Mammary epithelial cell (primary cell): ENCODE data around the gene VSTM4.

Experiments used
- EZH2 ChIP-seq: IDR thresholded peaks from 2 replicates; pipeline ENCODE4 v1.6.1; 2012; ENCODE audit warnings: low read length, inconsistent platforms, borderline replicate concordance
- TF ChIP-seq, protein P1 (sequence below), 2 donors: IDR thresholded peaks in 1 of 2; conservative IDR thresholded peaks in 1 of 2; 2 replicates each; pipeline ENCODE4 v1.5.1; 2011 to 2012; ENCODE audit warnings: inconsistent platforms in 2 of 2, low read length in 2 of 2, mild to moderate bottlenecking in 2 of 2, control low read depth in 1 of 2, low read depth in 1 of 2; ENCODE audit not compliant: insufficient read depth in 1 of 2; ENCODE audit errors: extremely low read depth in 1 of 2

DNA sequence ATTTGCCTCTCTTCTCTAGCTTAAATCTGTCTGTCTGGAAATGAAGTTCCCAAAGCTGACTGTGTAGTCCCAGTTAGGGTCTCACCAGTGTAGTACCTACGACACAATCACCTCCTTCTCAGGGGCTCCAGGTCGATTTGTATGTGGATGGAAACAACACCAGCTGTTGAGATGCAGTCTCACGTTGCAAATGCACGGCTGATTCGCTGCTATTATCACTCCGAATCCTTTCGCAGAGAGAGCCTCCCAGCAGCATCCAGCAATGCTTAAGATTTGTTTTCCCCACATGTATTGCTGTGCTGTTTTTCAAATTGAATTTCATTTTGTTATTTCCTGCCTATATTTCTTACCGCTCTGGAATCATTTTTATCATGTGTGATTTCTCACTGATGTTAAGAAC, 16.3 kb downstream of the VSTM4 start:
- TF ChIP-seq, protein P1, sequence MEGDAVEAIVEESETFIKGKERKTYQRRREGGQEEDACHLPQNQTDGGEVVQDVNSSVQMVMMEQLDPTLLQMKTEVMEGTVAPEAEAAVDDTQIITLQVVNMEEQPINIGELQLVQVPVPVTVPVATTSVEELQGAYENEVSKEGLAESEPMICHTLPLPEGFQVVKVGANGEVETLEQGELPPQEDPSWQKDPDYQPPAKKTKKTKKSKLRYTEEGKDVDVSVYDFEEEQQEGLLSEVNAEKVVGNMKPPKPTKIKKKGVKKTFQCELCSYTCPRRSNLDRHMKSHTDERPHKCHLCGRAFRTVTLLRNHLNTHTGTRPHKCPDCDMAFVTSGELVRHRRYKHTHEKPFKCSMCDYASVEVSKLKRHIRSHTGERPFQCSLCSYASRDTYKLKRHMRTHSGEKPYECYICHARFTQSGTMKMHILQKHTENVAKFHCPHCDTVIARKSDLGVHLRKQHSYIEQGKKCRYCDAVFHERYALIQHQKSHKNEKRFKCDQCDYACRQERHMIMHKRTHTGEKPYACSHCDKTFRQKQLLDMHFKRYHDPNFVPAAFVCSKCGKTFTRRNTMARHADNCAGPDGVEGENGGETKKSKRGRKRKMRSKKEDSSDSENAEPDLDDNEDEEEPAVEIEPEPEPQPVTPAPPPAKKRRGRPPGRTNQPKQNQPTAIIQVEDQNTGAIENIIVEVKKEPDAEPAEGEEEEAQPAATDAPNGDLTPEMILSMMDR (conservative IDR thresholded peaks at IDR 0.05 in 1 of 2, IDR thresholded peaks at IDR 0.05 in 1 of 2; ENCODE audit: extremely low read depth in 1 of 2, insufficient read depth in 1 of 2, low read depth in 1 of 2, low read length in 2 of 2): no peak
- no peak for TF ChIP-seq EZH2
